ENCODE data around the gene KCNJ12.
A peak's percentile ranks its signal among the peaks of the same experiment; 100 is the strongest.

The KCNJ12 gene

DNA sequence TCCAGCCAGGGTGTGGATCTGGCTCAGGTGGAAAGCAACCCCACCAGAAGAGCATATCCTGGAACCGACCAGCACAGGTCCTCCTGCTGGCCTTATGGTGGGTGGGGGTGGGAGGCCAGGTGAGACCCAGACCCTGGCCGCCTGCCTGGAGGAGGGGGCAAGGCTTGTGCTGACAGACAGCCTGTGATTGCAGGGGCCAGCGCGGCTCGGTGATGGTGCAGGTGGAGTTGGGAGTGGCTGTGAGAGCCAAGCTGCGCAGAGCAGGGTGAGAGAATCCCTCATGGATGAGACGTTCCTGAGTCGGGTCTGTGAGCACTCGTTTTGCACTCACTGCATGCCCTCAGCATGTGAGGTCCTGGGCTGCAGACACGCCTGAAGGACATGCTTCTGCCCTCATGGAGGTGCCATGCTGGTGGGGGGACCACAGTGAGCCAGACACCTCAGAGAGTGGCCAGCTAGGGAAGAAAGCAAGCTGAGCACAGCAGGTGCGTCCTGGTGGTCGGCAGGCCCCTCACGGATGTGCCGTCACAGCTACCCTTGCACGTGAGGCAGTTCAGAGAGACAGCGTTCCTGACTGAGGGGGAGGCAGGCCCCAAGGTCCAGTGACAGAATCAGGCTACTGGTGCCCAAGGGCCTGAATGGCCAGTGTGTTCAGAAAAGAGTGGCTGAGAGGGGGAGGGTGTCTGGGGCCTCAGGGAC, 3.8 kb upstream of the KCNJ12 start:
- H3K4me3 ChIP-seq (ENCODE audit: low read length), result no peak overlapping the region
- TF ChIP-seq, protein P1, sequence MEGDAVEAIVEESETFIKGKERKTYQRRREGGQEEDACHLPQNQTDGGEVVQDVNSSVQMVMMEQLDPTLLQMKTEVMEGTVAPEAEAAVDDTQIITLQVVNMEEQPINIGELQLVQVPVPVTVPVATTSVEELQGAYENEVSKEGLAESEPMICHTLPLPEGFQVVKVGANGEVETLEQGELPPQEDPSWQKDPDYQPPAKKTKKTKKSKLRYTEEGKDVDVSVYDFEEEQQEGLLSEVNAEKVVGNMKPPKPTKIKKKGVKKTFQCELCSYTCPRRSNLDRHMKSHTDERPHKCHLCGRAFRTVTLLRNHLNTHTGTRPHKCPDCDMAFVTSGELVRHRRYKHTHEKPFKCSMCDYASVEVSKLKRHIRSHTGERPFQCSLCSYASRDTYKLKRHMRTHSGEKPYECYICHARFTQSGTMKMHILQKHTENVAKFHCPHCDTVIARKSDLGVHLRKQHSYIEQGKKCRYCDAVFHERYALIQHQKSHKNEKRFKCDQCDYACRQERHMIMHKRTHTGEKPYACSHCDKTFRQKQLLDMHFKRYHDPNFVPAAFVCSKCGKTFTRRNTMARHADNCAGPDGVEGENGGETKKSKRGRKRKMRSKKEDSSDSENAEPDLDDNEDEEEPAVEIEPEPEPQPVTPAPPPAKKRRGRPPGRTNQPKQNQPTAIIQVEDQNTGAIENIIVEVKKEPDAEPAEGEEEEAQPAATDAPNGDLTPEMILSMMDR (conservative IDR thresholded peaks at IDR 0.05; ENCODE audit: low read depth, low read length), result no peak
- DNase-seq (ENCODE audit: low read depth), result no peak

DNA sequence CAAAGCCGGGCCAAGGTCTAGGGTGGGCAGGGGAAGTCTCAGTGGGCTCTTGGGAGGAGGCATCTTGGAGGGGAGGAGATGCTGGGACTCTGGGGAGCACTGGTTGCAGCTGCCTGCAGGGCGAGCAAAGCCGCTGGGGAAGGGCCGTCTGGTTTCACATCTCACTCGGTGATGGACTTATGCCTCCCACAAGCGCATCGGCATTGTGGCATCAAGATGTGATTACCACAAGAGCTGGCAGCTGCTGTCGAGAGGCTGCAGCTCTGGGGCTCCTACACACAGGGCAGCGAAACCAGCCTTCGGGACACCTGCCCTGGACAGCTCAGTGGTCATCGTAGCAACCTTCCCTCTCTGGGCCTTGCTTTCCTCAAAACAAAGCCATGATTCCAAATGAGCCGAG, 3.1 kb upstream of the KCNJ12 start:
- H3K4me3 ChIP-seq (ENCODE audit: low read length), result no peak overlapping the region
- TF ChIP-seq, protein P1 (conservative IDR thresholded peaks at IDR 0.05; ENCODE audit: low read depth, low read length), result no peak
- no peak for DNase-seq (ENCODE audit: low read depth)

DNA sequence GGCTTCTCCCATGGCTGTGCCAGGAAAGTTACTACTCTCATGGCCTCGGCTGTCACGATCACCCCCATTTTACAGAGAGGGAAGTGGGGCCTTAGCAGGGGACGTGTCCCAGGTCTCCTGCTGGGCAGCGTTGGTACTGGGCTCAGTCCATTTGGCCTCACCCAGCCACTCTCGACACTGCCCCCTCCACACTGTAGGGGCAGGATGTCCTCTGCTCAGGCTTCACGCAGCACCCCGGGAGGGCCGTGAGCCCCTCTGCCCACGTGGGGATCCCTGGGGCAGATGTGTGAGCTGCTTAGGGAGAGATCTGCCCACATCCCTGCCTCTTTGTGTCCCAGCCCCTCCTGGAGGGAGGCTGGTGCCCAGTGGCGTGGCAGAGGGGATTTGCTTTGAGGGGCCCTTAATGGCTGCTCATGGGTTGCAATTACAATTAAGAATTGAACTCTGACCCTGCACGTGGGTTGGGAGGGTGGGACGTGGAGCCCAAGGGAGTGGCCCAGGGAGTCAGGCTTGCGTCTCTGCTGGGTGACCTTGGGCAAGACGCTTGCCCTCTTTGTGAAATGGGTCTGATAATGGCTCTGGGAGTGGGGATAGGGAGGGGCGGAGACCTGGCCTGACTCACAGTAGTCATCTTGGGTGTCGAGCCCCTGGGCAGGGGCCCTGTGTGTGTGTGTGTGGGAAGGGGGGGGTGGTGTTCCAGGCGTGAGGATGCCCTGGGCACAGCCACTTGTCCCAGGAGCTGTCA, 2.3 kb upstream of the KCNJ12 start:
- no peak for DNase-seq (ENCODE audit: low read depth)
- TF ChIP-seq, protein P1 (conservative IDR thresholded peaks at IDR 0.05; ENCODE audit: low read depth, low read length), result no peak
- H3K4me3 ChIP-seq (ENCODE audit: low read length), result no peak overlapping the region

DNA sequence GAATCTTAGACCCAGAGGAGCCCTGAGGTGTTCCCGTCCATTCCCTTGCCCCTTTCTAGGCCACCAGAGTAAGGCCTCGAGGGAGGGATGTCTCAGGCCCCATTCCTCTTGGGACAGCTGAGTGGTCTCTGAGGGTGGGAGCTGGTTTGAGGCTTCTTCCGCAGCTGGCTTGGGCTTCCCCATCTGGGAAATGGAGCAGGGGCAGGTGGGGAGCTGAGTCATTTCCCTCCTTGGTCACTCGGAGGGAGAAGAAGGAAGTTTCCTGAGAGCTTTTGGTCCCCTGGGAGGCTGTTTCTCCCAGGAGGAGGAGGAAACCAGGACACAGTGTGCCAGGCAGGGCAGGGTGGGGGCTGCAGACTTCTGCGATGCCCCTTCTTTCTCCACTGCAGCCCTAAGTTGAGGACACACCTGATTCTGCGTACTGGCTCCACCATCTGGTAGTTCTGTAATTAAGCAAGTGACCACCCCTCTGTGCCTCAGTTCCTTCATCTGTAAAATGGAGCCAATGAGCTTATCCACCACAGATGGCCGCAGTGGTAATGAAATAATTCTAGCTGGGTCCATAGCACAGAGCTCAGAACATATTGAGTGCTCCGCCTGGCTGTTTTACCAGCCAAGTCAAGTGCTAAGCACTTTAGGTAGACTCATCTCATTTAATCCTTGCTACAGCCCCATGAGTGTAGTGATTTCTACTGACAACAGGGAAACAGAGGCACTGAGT, 1.6 kb upstream of the KCNJ12 start:
- TF ChIP-seq, protein P1 (conservative IDR thresholded peaks at IDR 0.05; ENCODE audit: low read depth, low read length), result peak; percentile 11
- H3K4me3 ChIP-seq (ENCODE audit: low read length), result no peak overlapping the region
- no peak for DNase-seq (ENCODE audit: low read depth)

DNA sequence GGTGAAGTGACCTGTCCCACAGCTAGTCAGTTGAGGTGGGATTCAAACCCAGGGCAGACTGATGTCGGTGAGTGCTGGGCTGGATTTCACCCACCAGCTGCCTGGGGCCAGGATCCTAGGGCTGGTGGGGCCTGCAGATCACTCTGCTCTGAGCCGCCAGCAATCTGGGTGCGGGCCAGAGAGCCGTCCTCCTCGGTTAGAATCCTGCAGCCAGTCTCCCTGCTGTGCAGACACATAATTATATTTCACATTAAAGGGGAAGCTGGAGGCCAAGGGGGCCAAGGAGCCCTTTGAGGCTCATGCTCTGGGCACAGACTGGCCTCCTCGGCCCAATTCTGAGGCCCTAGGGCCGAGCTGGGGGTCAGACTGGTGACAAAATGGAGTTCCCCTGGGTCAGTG, 996 bp upstream of the KCNJ12 start:
- TF ChIP-seq, protein P1 (conservative IDR thresholded peaks at IDR 0.05; ENCODE audit: low read depth, low read length), result no peak
- no peak overlapping the region for H3K4me3 ChIP-seq (ENCODE audit: low read length)
- DNase-seq (ENCODE audit: low read depth), result no peak

DNA sequence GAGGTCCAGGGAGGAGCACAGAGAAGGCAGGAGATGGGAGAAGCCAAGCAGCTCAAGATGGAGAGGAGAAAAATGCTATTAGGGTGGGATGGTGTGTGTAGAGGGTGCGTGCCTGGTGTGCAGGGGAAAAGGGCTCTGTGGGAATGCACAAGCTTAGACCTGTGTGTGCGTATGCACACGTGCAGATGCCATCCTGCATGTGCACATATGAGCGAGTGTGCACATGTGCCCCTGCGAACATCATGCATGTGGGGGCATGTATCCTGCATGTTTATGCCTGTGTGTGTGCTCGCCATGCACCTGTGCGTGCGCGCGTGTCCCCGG, 438 bp upstream of the KCNJ12 start:
- TF ChIP-seq, protein P1 (conservative IDR thresholded peaks at IDR 0.05; ENCODE audit: low read depth, low read length), result no peak
- no peak overlapping the region for H3K4me3 ChIP-seq (ENCODE audit: low read length)
- DNase-seq (ENCODE audit: low read depth), result no peak

Measured in retinal pigment epithelial cell (primary cell).